Measurements from ENCODE around the gene CCDC85C. TPM values are rescaled to one million over a fixed set of nuclear protein-coding genes. Genes with fewer than 3 reads are reported as not detected.
A peak's percentile ranks its signal among the peaks of the same experiment; 100 is the strongest.

CCDC85C gene
- total RNA-seq, 1 donor = 2.9 TPM

GRCh38 chr14:99480917-99481744 lies 122.9 kb downstream of the CCDC85C start, which contains the start of gene CCNK:
Gene CCNK (plus strand): TSS chr14:99481409. CDS start chr14:99492678, 11,269 bp downstream.
- peak within 1 kb of the TSS; percentile 95 for H3K4me3 ChIP-seq (ENCODE audit: low read depth, low read length)
- TF ChIP-seq CTCF (IDR thresholded peaks at IDR 0.05; ENCODE audit: insufficient read depth, low read length) = no peak
- DNase-seq (ENCODE audit: low read depth) = peak; percentile 100

GRCh38 chr14:99479906-99480869 lies 123.8 kb downstream of the CCDC85C start, which contains the start of gene SETD3:
Gene SETD3 (minus strand): TSS chr14:99480859. CDS start chr14:99465805, 15,054 bp downstream.
- peak; percentile 31 for TF ChIP-seq CTCF (IDR thresholded peaks at IDR 0.05; ENCODE audit: insufficient read depth, low read length)
- peak; percentile 55 for DNase-seq (ENCODE audit: low read depth)
- H3K4me3 ChIP-seq (ENCODE audit: low read depth, low read length) = peak within 1 kb of the TSS; percentile 95

GRCh38 chr14:99479160-99479905 lies 124.7 kb downstream of the CCDC85C start:
- peak overlapping the region; percentile 76 for H3K4me3 ChIP-seq (ENCODE audit: low read depth, low read length)
- no peak for TF ChIP-seq CTCF (IDR thresholded peaks at IDR 0.05; ENCODE audit: insufficient read depth, low read length)
- peak; percentile 15 for DNase-seq (ENCODE audit: low read depth)

- no peak overlapping the region for H3K4me3 ChIP-seq (ENCODE audit: low read depth, low read length)
- no peak for TF ChIP-seq CTCF (IDR thresholded peaks at IDR 0.05; ENCODE audit: insufficient read depth, low read length)
- DNase-seq (ENCODE audit: low read depth) = no peak
Measured at GRCh38 chr14:99478128-99478527, 125.9 kb downstream of the CCDC85C start.

GRCh38 chr14:99476864-99477263 lies 127.1 kb downstream of the CCDC85C start:
- no peak for TF ChIP-seq CTCF (IDR thresholded peaks at IDR 0.05; ENCODE audit: insufficient read depth, low read length)
- peak; percentile 26 for DNase-seq (ENCODE audit: low read depth)
- H3K4me3 ChIP-seq (ENCODE audit: low read depth, low read length) = no peak overlapping the region

- H3K4me3 ChIP-seq (ENCODE audit: low read depth, low read length) = no peak overlapping the region
Measured at GRCh38 chr14:99475660-99476059, 128.3 kb downstream of the CCDC85C start.

More at GRCh38 chr14:99475660-99476059, 128.3 kb downstream of the CCDC85C start:
- no peak for TF ChIP-seq CTCF (IDR thresholded peaks at IDR 0.05; ENCODE audit: insufficient read depth, low read length)
- peak; percentile 24 for DNase-seq (ENCODE audit: low read depth)
